ENCODE measurements around the gene KANK3.
A peak's percentile ranks its signal among the peaks of the same experiment; 100 is the strongest.
"Not testable (repeated sequence)": the region's sequence is repeated elsewhere in the genome, so short reads cannot be mapped to it uniquely, and the experiment has no call there.

The KANK3 gene

GRCh38 chr19:8336660-8337059 lies 6.4 kb downstream of the KANK3 start:
- DNase-seq, result no peak

DNA sequence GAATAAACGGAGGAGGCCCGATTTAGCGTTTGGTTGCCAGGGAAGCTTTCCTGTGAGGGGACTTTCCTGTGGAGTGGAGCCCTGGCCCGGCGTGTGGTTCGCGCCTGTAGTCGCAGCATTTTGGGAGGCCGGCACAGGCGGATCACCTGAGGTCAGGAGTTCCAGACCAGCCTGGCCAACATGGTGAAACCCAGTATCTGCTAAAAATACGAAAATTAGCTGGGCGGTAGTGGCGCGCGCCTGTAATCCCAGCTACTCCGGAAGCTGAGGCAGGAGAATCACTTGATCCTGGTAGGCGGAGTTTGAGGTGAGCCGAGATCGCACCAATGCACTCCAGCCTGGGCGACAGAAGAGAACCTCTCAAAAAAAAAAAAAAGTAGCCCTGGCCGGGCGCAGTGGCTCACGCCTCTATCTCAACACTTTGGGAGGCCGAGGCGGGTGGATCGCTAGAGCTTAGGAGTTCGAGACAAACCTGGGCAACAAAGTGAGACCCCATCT lies 6.9 kb downstream of the KANK3 start:
- DNase-seq, result peak; percentile 50

GRCh38 chr19:8335343-8336071 lies 7.6 kb downstream of the KANK3 start:
- DNase-seq, result peak; percentile 55

GRCh38 chr19:8334458-8335342 lies 8.4 kb downstream of the KANK3 start:
- DNase-seq, result peak; percentile 83

- no peak for DNase-seq
These were observed 9.2 kb downstream of the KANK3 start for GRCh38 chr19:8333767-8334457.

DNA sequence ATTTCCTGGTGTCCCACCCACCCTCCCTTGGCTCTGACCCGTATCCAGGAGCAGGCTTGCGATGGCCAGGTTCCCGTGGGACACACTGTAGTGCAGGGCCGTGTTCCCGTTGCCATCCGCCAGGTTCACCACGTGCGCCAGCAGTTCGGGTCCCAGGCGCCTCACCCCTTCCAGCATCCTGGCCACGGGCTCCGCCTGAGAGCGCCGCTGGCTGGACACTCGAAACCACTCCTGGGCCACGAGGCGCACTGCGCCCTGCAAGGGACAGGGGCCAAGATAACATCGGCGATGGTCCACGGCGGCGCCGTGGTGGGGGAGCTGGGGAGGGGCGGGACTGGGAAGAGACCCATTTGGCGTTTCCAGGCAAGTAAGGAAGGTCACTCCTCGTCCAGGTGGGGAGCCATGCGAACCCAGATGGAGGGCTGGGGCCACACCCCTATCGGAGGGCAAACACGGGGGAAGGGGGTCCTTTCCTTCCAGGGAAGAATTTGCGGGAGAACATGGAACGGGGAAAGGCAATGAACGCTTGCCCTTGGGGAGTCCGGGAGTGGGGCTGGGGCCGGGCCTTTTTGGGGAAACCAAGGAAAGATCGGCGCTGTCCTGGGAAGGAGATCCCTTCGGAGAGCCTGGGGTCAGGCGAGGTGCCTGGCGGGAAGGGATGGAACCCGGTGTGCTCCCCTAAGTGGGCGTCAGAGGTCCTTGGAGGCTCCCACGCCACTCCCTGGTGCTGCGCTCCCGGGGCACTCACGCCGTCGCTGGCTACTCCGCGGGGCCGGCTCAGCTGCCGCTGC lies 9.9 kb downstream of the KANK3 start:
- DNase-seq, result no peak

DNA sequence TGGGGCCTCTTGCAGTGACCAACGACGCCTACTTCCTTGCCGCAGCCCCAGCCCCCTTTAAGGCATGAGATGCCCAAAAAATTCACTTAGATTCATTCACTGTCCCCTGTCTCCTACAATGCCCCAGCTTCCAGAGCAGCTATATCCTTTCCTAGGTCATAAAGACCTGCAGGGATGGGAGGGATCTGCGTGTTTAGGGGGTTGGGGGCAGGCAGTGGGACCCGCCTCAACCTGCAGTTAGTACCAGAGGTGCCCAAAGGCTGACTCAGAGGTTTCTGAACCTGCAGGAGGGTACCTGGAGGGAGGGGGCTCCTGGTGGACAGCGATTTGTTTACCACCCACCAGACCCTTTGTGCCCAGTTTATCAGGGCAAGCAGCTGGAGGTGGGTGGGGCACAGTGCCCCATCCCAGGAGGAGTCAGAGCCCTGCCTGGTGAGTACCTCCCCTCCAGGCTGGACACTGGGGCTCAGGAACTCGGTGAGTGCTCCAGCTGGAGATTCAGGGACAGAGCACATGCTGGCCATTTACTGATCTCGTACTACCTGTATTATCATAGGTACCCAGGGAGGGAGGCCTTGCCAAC lies 11.7 kb downstream of the KANK3 start:
- DNase-seq, result no peak

DNA sequence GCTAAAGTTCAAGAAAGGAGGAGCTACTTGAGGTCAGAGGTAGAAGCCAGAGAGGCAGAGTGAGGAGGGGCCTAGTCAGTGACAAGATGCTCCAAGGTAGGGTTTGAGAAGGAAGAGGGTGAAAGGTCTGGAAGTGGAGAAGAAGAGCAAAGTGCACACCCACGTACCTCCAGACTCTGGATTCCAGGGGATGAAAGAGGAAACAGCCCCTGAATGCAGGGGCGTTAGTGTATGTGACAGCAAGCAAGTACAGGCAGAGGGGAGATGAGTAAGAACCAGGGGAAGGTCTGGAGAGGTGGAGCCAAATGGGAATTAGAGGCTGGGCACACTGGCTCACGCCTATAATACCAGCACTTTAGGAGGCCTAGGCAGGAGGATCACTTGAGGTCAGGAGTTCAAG lies 13.1 kb downstream of the KANK3 start:
- no peak for DNase-seq

- DNase-seq, result no peak
These were observed 17.6 kb downstream of the KANK3 start for GRCh38 chr19:8325454-8325853.

- DNase-seq, result peak; percentile 62
These were observed 18.6 kb downstream of the KANK3 start for GRCh38 chr19:8324186-8325050.

- no peak for DNase-seq
These were observed 19.3 kb downstream of the KANK3 start for GRCh38 chr19:8323781-8324185.

DNA sequence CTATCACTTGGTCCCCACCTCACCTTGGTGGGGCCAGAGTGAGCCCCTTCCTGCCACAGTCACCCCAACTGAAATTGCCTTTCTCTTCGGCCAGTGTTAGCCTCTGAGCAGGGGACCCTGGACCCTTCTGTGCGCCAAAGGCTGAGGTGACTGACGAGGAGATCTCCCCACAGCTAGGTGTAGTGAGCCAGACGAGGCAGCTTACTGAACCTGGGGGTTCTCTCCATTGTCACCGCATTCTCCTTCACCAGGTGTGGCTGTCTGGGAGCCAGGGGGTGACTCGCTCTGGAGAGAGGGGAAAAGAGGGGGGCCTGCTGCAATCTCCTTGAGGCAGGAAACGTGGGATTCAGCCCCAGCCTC lies 20.4 kb downstream of the KANK3 start:
- no peak for DNase-seq

GRCh38 chr19:8321986-8322637 lies 20.9 kb downstream of the KANK3 start:
- no peak for DNase-seq

- peak; percentile 94 for DNase-seq
These were observed 21.7 kb downstream of the KANK3 start, which contains the start of the genes NDUFA7 and RPS28 for GRCh38 chr19:8321067-8321985. Gene NDUFA7 (minus strand): TSS chr19:8321375. CDS start chr19:8321358, 17 bp downstream. Gene RPS28 (plus strand): TSS chr19:8321496. CDS start chr19:8321531, 35 bp downstream.

- DNase-seq, result no peak
These were observed 22.4 kb downstream of the KANK3 start for GRCh38 chr19:8320564-8321066.

DNA sequence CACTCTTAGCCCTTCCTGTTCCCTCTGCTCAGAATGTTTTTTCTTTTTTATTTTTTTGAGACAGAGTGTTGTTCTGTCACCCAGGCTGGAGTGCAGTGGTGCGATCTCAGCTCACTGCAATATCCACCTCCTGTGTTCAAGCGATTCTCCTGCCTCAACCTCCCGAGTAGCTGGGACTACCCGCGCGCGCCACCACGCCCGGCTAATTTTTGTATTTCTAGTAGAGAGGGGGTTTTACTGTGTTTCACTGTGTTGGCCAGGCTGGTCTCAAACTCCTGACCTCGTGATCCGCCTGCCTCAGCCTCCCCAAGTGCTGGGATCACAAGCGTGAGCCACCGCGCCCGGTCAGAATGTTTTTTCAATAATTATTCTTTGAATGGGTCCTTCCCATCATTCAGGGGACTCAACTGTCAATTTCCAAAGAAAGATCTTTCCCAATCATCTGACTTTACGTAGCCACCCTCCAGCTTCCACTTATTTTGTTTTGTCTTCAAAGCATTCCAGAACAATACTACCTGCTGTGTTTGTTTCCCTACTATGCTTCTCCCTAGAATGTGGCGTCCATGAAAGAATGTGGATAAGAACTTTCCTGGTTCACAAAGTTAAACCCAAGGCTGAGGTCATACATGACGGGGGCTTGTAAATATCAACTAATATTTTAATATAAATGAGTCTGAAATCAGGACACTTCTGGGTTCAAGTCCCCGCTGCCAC lies 23.1 kb downstream of the KANK3 start:
- no peak for DNase-seq

GRCh38 chr19:8318835-8319234 lies 24.2 kb downstream of the KANK3 start:
- DNase-seq, result not testable (repeated sequence)

All from NCI-H2029 (cell line).